Glomerular endothelial cell (primary cell): ENCODE results near the gene CCDC97. TPM values are rescaled to one million over a fixed set of nuclear protein-coding genes. Genes with fewer than 3 reads are reported as not detected.

Experiments used
- DNase-seq: peaks from one replicate; pipeline ENCODE4 v3.0.0-alpha.2; 2011; ENCODE audit warnings: low read depth, low spot score; ENCODE audit errors: extremely low read depth
- total RNA-seq: library from RNA; depleted of rRNA; stranded (reverse); fragments of >200 nt; gene quantifications from 2 replicates; pipeline ENCODE4 v1.2.3, GENCODE V29; 2015

Gene CCDC97
- total RNA-seq, 1 donor from 2014 or later: 16.3 TPM

DNA sequence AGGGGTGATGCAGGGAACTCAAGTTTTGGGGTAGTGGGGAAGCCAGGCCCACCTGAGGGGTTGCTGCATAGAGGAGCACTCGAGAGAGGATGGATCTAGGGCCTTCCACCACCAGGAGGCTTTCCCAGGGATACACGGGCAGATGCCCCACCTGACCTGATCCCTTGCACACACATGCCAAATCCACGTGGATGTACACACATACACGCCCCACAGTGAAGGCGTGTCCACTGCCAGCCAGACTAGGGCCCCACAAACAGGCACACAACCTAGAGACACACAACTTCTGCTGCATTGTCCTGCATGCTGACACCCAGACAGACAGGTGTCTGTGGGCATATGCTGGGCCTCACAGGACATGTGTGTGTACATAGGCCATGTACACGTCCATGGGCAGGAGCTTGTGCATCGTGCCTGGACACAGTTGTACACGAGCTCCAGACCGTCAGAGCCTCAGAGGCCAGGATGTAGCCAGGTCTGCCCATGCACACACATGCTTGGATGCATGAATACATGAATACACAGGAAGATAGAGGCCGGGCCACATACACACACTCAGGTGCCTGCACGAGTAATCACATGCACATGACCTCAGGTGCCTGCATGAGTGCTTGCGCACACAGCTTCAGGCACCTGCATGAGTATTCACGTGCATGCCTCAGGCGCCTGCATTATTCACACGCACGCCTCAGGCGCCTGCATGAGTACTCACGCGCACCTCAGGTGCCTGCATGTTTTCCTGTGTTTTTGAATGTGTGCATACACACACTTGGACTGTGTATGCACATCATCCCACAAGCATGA is 8.9 kb downstream of the CCDC97 start:
- no peak for DNase-seq

- DNase-seq: no peak
Measured at GRCh38 chr19:41319500-41320184, 9.7 kb downstream of the CCDC97 start.

- DNase-seq: no peak
Measured at GRCh38 chr19:41320185-41320518, 10.2 kb downstream of the CCDC97 start.

DNA sequence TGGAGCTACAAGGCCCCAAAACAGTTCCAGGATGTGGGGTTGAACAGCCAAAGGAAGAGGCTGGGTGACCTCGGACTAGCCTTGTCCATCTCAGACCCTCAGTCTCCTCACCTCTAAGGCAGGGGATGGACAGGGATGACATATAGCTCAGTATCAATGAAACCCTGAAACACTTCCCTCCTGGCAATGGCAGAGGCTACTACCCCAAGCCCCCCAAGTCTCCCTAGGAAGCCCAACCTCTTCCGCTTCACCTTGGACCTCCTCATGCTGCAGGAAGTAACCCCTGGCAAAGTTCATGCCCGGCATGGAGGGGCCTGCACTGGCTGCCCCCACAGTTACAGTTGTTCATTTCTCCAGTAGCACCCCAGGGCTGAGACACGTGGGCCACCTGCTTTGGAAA is 10.6 kb downstream of the CCDC97 start:
- no peak for DNase-seq

DNA sequence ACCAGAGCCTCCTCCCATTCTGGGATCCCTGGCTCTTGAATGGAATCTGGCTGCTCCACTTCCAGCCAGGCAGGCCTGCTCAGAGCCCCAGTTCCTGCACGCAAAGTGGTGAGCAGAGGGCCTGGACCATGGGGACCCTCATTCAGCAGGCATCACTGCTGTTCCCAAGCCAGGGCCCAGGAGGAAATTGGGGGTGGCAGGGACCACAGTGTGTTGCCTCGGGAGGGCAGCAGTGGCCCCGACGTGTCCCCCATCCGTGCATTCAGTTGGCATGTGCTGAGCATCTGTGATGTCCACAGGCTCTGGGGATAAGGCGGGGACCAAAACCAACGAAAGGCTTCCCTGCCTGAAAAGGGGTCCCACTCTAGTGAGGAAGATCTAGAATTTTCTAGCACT is 11.2 kb downstream of the CCDC97 start:
- DNase-seq: no peak

GRCh38 chr19:41321600-41322270 is 11.8 kb downstream of the CCDC97 start:
- DNase-seq: no peak

- DNase-seq: no peak
Measured at GRCh38 chr19:41322451-41322850, 12.5 kb downstream of the CCDC97 start.

DNA sequence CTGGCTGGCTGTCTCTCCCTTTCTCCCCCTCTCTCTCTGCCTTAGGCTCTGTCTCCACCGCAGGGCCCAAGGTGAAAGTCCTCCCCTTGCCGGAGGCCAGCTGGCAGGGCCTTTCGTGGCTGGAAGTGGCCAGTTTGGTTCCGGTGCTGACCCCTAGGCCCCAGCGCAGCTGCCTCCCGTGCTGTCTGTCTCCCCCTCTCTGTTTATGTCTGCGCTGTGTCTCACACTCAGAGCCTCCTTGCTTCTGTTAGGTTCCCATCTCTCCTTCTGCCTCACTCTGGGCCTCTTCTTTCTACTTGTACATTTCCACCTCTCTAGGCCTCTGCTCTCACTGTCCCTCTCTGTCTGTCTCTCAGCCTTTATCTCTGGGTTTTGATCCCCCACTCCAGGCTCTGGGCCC is 13.1 kb downstream of the CCDC97 start:
- no peak for DNase-seq

GRCh38 chr19:41323430-41324125 is 13.6 kb downstream of the CCDC97 start:
- no peak for DNase-seq

- DNase-seq: no peak
Measured at GRCh38 chr19:41324231-41324702, 14.3 kb downstream of the CCDC97 start.

DNA sequence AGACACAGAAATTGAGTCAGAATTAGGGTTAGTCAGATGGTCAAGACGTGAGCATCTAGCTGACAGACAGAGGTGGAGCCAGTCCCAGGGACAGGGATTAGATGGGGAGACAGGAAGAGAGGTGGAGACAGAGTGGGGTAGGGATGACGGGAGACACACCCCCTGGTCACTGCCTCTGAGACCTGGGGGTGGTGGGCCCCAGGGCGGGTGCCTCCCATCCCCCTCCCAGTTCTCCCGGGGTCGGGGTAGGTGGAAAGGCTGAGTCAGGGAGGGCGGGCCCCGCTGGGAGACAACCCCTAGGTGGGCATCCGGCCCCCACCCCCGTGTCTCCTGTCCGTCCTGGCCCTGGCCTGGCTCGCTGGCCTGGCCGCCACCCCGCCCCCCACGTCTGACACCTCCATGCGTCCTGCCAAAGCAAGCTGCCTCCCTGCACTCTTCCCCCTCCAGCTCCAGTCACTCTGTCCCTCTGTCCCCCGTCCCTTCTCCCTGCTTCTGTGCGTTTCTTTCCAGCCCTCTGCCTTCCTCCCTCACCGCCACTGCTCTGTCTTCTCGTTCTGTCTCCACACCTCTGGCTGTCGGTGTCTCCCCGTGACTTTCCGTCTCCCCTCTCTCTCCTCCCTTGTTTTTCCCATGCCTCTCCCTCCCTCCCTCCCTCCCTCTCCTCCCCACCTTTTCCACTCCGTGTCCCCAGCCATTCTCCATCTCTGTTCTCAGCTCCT is 15.1 kb downstream of the CCDC97 start:
- no peak for DNase-seq

DNA sequence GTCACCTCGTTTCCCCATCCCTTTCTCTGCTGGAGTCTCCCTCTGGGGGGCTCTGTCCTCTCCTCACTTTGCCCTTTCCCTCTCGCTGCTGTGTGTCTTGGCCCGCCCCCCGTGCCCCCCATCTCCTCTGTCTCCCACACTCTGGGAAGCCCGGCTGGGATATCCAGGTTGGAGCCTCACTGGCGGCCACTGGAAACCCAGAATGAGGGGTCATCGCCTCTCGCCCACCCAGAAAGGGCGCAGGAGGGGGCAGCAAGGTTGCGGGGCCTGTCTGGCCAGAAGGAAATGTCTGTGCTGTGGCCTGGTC is 15.6 kb downstream of the CCDC97 start:
- no peak for DNase-seq

- DNase-seq: no peak
Measured at GRCh38 chr19:41325947-41326706, 16.2 kb downstream of the CCDC97 start.

GRCh38 chr19:41327076-41327575 is 17.2 kb downstream of the CCDC97 start:
- DNase-seq: no peak

DNA sequence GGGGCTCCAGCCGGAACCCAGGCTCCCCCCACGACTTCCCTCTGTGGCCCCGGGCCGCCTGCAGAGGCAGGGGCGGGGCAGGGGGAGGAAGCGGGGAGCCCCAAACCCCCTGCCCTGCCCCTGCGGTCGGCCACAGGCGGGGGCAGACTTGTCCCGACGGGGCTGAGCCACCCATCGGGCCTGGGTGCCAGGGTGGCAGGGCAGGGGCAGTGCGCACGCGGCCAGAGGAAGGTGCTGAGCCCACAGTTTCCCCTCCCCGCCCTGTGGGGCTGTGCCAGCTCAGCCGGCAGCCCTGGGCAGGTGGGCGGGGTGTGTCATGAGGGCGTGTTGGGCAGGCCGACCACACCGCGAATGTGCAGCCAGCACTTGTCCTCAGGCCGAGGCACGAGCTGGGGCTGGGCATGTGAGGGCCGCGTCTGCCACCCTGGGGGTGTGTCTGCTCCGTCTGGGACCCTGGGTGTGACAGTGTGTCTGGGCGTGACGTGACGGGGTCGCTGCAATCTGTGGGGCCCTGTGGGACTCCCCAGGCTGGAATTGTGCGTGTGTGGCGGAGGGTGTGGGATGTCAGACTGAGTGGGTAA is 17.7 kb downstream of the CCDC97 start:
- DNase-seq: no peak

DNA sequence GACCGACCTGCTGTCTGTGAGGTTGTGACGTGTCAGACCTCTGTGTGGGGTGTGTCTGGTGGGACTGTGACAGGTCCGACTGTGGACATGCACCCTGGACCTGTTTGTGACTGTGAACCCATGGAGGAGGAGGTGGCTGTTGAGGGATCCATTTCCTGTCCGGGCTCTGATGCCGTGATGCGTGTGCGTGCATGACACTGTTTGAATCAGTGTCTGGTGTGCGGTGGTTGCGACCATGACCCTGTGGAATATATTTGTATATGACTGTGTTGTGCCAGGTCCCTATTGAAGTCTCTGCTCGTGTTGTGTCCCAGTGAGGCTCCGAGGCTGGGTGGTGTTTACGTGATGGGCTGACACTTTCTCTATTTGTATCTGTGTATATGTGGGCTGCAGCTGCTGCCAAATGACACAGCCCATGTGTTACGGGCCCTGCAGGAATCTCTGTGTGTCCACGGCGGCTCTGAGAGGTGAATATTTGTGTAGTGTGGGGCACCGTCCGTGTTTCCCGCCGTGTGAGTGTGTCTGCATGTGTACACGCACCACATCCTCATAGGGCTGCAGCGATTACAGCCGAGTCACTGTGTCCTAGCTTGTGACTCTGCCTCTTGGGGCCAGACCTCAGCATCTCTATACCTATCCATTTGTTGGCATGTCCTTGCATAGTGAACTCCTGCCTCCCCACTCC is 18.3 kb downstream of the CCDC97 start:
- DNase-seq: no peak

DNA sequence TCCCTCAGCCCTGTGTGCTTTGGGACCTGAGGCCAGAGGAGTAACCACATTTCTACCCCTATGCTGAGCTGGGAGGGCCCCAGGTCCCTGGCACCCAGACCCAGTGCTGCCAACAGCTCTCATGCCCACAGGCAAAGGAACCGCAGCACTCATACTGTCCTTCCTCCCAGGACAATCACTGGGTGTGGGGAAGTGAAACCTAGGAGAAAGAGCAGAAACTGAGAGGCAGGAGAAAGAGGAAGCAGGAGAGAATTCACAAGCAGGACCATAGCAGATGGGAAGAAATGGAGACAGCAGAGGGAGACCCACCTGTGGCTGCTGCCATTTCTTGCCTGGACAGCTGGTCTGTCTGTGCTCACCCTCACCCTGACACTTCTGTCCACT is 18.9 kb downstream of the CCDC97 start:
- DNase-seq: no peak

GRCh38 chr19:41330481-41330880 is 20.5 kb downstream of the CCDC97 start:
- no peak for DNase-seq
